Fibroblast of skin of scalp (primary cell): ENCODE data around the gene DNAJB7. TPM values are rescaled to one million over a fixed set of nuclear protein-coding genes. Genes with fewer than 3 reads are reported as not detected.
"Not testable (repeated sequence)": the region's sequence is repeated elsewhere in the genome, so short reads cannot be mapped to it uniquely, and the experiment has no call there.

Experiments
- DNase-seq: peaks from one replicate; pipeline ENCODE4 v3.0.0-alpha.2; 2013
- polyA plus RNA-seq, 2 experiments: library from polyadenylated mRNA; unstranded; fragments of 120-200 nt; gene quantifications; one replicate each; pipeline ENCODE4 v1.2.1, GENCODE V29; 2013; ENCODE audit not compliant: insufficient read length in 2 of 2

DNAJB7 gene
- polyA plus RNA-seq (2013, experiment 1 of 2; ENCODE audit: insufficient read length): not detected
- not detected for polyA plus RNA-seq (2013, experiment 2 of 2; ENCODE audit: insufficient read length)

DNA sequence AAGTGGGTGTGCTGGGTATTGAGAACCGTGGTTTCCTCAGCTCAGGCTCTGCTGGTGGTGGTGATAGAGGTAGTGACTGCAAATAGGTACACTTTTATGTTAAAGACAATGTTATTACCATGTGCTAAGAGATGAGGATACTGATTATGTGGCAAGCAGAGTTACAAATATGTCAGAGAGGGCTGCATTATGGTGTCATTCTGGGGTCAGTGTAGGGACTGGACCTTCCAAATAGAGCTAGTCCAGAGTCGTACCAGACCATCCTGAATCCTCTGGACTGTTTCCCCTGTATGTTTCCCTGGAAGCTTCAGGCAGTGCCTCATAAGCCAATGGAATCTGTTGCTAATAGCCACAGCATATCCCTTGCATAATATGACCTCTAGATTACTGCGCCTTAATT, at the start of gene DNAJB7:
Gene DNAJB7 (minus strand): TSS at position 101 of the 400 bp plus-strand sequence. CDS start 119 bp downstream, outside the sequence.
- DNase-seq: no peak

- DNase-seq: no peak
Measured at GRCh38 chr22:40908895-40909294, 47.0 kb upstream of the DNAJB7 start.

DNA sequence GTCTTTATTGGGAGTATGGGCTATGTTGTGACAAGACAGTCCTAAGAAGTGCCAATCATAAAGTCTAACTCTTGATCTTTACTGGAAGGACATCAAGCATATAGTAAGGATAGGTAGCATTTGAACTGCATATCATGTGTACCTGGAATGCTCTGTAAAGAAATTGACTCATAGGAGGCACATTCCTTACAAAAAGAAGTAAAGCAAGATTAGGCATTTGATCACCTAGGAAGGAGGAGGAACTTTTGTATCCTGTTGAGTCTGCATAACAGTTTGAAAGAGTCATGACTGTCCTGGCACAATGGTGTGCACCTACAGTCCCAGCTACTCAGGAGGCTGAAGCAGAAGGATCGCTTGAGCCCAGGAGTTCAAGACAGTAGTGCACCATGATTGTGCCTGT, 42.2 kb upstream of the DNAJB7 start:
- no peak for DNase-seq

- DNase-seq: peak; percentile 70
Measured at GRCh38 chr22:40898850-40899357, 37.0 kb upstream of the DNAJB7 start.

GRCh38 chr22:40894417-40894816, 32.5 kb upstream of the DNAJB7 start:
- no peak for DNase-seq

GRCh38 chr22:40890881-40891280, 29.0 kb upstream of the DNAJB7 start:
- no peak for DNase-seq

GRCh38 chr22:40889116-40889515, 27.2 kb upstream of the DNAJB7 start:
- DNase-seq: no peak

DNA sequence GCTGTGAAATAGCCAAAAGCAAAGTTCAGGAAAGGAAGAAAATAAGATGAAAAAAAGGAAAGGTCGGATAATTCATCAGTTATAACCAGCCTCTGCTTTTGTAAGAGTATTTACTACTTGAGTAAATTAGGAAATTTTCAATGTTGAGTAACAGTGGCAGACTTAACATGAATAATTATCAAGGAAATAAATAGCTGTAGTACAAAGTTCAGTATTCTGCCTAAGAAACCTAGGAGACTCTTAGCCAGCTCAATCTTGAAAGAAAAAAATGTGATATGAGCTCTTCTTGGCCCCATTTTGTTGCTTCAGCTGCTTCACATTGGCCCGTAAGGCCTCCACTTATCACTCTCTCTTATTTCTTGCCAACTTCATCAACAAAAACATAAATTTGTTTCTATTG, 17.0 kb upstream of the DNAJB7 start:
- no peak for DNase-seq

GRCh38 chr22:40877488-40877887, 15.6 kb upstream of the DNAJB7 start:
- DNase-seq: no peak

GRCh38 chr22:40876907-40877306, 15.0 kb upstream of the DNAJB7 start:
- no peak for DNase-seq

- DNase-seq: no peak
Measured at GRCh38 chr22:40875111-40875510, 13.2 kb upstream of the DNAJB7 start.

DNA sequence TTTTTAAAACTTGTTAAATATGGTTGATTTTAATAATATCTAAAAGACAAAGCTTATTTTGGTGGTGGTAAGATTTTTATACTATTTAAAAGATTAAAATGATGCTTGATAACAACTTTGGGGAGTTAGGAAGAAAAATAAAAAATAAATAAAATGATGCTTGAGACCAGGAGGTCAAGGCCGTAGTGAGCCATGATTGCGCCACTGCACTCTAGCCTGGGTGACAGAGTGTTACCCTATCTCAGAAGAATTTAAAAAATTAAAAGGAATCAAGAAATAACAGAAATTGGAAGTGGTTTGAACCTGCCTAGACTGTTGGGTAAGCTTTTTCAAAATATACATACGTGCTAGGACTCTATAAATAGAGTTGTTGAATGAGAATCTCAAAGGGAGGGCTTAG, 12.1 kb upstream of the DNAJB7 start:
- no peak for DNase-seq

DNA sequence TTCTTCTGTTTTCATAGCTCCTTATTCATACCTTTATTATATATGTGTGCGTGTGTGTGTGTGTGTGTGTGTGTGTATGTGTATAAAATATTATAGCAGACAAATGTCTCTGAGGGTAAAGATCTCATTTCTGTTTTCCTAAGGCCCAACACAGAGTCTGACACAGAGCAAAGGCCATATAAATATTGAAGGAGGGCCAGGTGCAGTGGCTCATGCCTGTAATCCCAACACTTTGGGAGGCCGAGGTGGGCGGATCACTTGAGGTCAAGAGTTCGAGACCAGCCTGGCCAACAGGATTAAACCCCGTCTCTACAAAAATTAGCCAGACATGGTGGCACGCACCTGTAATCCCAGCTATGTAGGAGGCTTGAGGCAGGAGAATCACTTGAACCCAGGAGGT, 6.5 kb upstream of the DNAJB7 start:
- not testable (repeated sequence) for DNase-seq

DNA sequence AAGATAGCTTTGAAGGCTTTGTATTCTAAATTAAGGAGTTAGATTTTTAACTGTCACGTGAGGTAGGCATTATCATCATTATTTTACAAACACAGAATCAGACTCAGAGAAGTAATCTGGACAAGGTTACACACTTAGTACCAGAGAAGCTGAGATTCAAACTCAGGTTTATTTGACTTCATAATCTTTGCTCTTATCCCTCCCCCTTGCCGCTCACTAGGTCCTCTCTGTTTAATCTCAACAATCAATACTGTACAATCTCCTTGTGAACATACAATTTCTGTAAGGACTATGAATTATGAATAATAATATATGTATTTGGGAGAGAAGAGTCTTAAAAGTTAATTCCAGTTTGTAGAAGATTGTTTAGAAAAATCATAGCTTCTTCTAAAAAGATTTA, 5.2 kb upstream of the DNAJB7 start:
- DNase-seq: no peak

- no peak for DNase-seq
Measured at GRCh38 chr22:40862537-40862936, 624 bp upstream of the DNAJB7 start.

DNA sequence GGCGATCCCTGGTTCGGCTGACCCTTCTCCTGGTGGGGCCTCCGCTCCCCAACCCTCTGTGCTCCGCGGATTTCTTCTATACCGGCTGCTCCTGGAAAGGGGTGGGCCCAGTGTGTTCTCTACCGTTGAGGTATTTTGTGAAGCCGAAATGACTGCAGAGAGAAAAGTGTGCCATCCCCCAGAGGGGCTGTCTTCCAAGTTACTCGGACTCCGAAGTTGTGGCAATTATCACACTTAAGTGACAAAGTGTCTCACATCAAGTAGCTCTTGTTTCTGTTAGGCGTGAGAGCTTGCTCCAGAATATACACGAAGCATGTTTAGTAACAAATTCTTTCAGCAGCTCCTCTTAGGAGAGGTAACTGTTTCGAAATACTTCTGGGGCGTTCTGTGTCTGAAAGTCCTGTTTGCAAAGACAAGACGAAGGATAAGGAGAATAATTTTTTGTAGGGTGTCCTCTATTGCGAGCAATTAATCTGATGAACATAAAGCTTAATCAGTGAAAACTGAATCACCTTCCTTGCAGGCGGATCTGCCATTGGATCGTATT, 4.5 kb downstream of the DNAJB7 start:
- DNase-seq: no peak

DNA sequence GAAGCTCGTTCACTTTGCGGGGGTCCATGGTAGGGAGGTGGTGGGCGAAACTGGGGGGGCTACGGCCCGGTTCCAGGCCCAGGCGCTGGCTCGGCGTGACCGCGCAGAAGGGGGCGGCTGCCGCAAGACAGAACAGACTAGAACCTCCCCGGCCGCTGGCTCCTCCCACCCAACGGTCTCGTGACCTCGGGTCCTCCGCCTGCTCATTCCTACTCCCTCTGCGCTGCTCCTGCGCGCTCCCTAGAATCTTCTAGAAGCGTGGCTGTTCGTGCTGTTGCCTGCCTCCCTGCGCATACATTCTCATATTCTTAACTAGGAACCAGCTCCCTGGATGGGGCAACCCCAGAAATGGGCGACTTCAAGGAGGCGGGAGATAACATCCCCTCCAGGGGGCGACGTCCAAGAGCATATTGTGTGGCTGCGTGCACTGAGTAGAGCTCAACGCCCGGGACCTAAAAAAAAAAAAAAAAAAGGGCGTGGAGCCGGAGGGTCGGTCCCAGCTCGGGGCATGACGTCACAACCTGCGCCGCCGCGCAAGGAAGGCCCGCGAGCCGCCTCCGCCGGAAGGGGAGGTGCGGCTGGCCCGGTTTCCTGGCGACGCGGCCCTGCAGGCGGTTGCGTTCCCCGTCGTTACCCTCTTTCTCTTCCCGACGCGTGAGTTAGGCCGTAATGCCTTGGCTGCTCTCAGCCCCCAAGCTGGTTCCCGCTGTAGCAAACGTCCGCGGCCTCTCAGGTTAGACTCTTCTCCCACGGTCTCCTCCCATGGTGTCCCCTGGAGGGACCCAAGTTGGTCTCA, 5.2 kb downstream of the DNAJB7 start, which contains the start of the genes ST13 and XPNPEP3:
Gene ST13 (minus strand): TSS at position 127 of the 796 bp plus-strand sequence. CDS start 99 bp downstream, at position 28.
Gene XPNPEP3 (plus strand): TSS at position 636 of the 796 bp plus-strand sequence. CDS start 34 bp downstream, at position 670.
- peak; percentile 98 for DNase-seq

GRCh38 chr22:40855979-40856512, 5.9 kb downstream of the DNAJB7 start:
- DNase-seq: no peak

DNA sequence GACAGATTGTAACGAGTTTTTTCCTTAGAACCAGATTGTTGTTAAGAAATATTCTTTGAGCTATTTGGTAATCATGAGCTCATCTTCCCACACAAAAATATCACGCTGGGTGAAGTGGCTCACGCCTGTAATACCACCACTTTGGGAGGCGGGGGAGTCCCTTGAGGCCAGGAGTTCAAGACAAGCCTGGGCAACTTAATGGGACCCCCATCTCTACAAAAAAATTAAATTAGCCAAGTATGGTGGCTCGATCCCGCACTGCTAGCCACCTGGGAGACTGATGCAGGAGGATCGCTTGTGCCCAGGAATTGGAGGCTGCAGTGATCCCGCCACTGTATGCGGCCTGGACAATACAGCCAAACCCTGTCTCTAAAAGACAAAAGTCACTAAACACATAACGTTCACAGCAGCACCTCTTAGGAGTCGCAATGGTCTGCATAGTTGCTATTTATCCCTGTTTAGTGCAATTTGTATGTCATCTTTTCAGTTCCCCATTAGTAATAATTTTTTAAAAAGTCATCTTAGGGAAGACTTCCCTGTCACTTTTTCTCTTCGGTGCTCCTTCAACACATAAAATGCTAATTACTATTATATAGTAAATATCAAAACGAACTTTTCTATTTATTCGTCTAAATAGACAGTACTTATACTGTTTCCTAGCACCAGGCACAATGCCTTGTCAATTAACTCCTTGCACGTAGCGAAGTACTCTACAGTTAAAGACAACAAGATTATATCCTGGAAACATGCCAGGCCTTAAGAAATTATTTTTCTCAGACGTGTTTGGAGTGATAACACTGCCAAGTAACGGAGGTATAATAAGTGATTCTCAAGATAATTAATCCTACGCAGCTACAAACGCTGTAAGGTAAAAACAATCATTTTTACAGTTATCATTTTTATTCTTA, 6.6 kb downstream of the DNAJB7 start:
- DNase-seq: no peak

- DNase-seq: no peak
Measured at GRCh38 chr22:40853961-40854360, 8.0 kb downstream of the DNAJB7 start.

DNA sequence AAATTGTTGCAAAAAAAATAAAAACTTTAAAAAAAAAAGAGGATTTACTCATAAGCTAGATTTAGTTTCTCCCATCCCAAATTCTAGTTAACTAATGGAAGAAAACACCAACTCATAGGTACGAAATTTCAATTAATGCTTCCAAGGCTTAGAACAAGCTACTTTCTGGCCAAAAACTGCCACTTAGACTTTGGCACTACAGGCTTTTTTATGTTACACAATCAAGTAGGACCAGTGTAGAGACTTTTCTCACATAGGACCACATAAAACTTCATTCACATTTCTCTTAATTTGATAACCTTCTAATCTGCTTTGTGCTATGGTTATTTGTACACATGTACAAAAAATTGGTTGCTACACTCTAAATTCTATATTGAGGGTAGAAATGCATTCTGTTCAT, 8.6 kb downstream of the DNAJB7 start:
- no peak for DNase-seq

DNA sequence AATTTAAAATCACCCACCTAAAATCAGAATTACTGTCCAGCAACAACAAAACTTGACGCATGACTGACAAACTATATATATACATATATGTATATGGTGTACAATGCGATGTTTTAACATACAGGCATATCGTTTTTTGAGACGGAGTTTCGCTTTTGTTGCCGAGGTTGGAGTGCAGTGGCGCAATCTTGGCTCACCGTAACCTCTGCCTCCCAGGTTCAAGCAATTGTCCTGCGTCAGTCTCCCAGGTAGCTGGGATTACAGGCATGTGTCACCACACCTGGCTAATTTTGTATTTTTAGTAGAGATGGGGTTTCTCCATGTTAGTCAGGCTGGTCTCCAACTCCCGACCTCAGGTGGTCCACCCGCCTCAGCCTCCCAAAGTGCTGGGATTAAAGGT, 16.1 kb downstream of the DNAJB7 start:
- not testable (repeated sequence) for DNase-seq
